Omental fat pad (tissue), 4 donors: ENCODE results near the gene TRIM40. TPM values are rescaled to one million over a fixed set of nuclear protein-coding genes. Genes with fewer than 3 reads are reported as not detected.

Experiments
- ATAC-seq: fragments of 150-250 bp; one replicate; pipeline ENCODE4 v1.9.1; 2016; ENCODE audit warnings: mild to moderate bottlenecking, moderate library complexity; ENCODE audit not compliant: low FRiP score
- DNase-seq: peaks from one replicate; pipeline ENCODE4 v3.0.0-alpha.2; 2019; ENCODE audit warnings: low spot score
- CTCF ChIP-seq, 3 donors: fragments of 450-650 bp; IDR thresholded peaks; one replicate each; pipeline ENCODE4 v1.5.1; 2016 to 2017; ENCODE audit warnings: antibody characterized with exemption in 3 of 3, mild to moderate bottlenecking in 3 of 3, moderate library complexity in 2 of 3
- total RNA-seq, 4 donors: library from RNA; depleted of rRNA; stranded (reverse); fragments of >200 nt; gene quantifications; one replicate each; pipeline ENCODE4 v1.1.0, GENCODE V29; 2016

The TRIM40 gene
- total RNA-seq, 4 donors from 2014 or later = not detected

DNA sequence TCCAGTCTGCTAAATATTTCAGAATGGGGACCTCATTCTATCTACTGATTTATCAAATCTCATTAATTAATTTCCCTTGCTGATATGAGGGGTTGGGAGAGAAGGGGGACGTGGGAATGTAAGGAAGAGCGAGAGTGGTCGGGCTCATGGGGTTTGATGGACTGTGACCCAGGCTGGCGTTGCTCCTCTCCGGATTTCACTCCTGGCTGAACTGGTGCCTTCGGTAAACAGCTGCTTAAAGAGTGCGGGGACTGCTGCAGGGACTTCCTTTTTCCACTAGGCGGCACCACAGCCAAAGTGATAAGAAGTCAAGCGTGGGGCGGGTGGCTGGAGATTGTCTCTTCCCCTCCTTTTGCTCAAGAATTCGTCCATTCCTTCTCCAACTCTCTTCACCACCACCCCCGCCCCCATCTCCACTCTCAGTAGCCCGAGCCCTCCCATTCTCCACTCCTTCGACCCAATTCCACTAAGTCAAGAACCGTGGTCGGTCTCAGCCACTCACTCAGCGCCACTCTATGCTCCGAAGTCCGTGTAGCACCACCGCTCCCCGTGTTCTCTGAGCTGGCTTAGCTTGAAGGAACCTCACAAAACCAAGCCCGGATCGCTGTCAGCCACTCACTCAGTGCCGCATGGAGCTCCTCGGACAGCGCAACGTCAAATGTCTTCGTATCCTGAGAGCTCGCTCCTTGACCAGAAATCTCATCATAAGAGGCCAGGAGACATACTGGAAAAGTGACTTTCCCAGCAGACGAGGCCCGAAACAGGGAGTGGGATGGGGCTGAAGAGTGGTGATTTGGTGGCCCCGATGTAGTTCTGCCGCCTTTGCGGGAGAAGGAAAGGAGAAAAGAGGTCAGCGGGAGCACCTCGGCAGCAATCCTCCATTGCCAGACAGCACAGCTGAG, 32.7 kb upstream of the TRIM40 start:
- DNase-seq (peak; percentile 78), ATAC-seq (peak; percentile 74)
- peak in 2 of 3 donors; percentile 22 to 81 for TF ChIP-seq CTCF (IDR thresholded peaks at IDR 0.05)

- DNase-seq (no peak), ATAC-seq (no peak)
- no peak for TF ChIP-seq CTCF (IDR thresholded peaks at IDR 0.05)
Measured at GRCh38 chr6:30103872-30104179, 32.1 kb upstream of the TRIM40 start.

DNA sequence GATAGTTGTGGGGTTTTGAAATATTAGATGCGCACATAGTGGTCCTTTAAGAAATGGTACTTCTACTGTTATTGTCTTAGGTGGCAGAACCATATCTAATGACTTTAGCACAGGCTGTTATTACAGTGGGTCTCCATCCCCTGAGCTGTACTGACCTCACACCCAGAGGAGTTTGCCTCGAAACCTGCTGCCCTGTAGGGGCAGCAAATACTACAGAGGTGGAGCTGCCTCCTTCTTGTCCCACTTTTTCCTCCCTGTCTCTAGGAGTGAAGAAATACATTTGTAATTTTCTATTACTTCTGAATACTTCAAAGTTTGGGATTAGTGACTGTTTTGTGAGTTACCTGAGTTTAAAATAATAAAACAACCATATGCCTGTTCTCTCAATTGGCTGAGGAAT, 31.3 kb upstream of the TRIM40 start:
- no peak for DNase-seq
- no peak for ATAC-seq
- no peak for TF ChIP-seq CTCF (IDR thresholded peaks at IDR 0.05)

- no peak for TF ChIP-seq CTCF (IDR thresholded peaks at IDR 0.05)
- ATAC-seq = no peak
Measured at GRCh38 chr6:30111266-30111856, 24.6 kb upstream of the TRIM40 start.

DNA sequence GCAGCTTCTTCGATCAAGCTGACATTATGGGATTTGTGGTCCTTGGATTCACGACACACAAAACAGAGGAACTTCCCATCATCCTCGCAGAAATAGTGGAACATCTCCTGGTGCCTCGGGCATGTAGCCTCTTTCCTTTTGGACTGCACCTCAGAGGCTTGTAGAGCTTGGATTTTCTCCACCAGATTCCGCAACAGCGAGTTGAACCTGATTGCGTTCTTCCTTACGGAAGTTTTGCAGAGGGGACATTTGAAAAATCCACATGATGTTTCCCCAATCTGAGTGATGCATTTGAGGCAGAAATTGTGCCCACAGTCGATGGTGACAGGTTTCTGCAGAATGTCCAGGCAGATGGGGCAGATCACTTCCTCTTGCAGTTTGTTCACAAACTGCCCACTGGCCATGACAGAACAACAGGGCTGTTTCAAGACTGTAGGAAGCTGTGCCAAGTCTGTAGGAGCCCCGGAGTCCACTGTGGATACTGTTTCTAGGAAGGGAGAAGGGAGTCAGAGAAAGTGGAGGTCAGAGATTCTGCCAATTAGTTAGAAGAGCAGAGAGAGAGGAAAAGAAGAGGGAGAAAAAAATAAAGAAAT, 23.4 kb upstream of the TRIM40 start:
- no peak for ATAC-seq
- DNase-seq = no peak
- TF ChIP-seq CTCF (IDR thresholded peaks at IDR 0.05) = no peak

More at GRCh38 chr6:30111266-30111856, 24.6 kb upstream of the TRIM40 start:
- no peak for DNase-seq

- DNase-seq (no peak), ATAC-seq (no peak)
- no peak for TF ChIP-seq CTCF (IDR thresholded peaks at IDR 0.05)
Measured at GRCh38 chr6:30113003-30113759, 22.8 kb upstream of the TRIM40 start, which contains the start of gene TRIM31. Gene TRIM31 (minus strand): TSS chr6:30113090. CDS start chr6:30112805, 285 bp downstream.
